Measurements from ENCODE around the gene PRKAG2.

DNA sequence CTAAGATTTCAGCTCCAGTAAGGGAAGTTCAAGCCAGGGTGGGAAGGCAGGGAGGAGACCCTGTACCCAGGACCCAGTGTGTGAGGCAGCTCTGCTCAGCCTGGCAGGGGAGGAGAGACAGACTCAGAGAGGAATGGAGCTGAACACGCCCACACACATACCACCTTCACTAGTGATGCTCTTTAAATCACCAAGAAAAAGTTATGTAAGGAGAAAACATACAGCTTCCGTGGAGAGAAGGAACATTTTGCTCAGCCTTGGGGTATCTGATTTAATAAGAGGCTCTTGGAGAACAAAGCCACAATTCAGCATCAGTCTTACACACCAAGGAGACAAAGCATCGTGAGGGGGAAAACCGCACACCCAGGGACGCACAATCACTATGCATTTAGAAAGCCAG is 62.9 kb downstream of the PRKAG2 start:
- TF ChIP-seq CTCF (IDR thresholded peaks at IDR 0.05), result no peak
- no peak for TF ChIP-seq POLR2A (IDR thresholded peaks at IDR 0.05)
